Activated CD8-positive, alpha-beta memory T cell treated with anti-CD3 and anti-CD28 coated beads, Interleukin-2, amount 50 U/mL, for 1 hour (primary cell): ENCODE data around the gene GALNS.
"Not testable (repeated sequence)": the region's sequence is repeated elsewhere in the genome, so short reads cannot be mapped to it uniquely, and the experiment has no call there.

ENCODE experiments used
- DNase-seq: peaks from one replicate; pipeline ENCODE4 v3.0.0-alpha.2; 2020; ENCODE audit errors: extremely low read depth

GALNS gene

DNA sequence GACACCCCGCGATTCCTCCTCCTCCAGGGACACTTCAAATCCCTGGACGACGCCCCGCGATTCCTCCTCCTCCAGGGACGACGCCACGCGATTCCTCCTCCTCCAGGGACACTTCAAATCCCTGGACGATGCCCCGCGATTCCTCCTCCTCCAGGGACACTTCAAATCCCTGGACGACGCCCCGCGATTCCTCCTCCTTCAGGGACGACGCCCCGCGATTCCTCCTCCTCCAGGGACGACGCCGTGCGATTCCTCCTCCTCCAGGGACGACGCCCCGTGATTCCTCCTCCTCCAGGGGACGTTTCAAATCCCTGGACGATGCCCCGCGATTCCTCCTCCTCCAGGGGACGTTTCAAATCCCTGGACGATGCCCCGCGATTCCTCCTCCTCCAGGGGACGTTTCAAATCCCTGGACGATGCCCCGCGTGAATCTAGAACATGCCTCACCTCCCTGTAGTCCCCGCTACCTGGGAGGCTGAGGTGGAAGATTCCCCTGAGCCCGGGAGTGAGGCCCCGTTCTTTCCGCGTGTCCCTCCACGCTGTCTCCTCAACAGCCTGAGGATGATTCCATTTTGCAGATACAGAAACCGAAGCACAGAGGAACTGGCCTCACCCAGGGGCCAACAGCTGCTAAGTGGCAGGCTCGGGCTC, 33.1 kb upstream of the GALNS start:
- DNase-seq: not testable (repeated sequence)

DNA sequence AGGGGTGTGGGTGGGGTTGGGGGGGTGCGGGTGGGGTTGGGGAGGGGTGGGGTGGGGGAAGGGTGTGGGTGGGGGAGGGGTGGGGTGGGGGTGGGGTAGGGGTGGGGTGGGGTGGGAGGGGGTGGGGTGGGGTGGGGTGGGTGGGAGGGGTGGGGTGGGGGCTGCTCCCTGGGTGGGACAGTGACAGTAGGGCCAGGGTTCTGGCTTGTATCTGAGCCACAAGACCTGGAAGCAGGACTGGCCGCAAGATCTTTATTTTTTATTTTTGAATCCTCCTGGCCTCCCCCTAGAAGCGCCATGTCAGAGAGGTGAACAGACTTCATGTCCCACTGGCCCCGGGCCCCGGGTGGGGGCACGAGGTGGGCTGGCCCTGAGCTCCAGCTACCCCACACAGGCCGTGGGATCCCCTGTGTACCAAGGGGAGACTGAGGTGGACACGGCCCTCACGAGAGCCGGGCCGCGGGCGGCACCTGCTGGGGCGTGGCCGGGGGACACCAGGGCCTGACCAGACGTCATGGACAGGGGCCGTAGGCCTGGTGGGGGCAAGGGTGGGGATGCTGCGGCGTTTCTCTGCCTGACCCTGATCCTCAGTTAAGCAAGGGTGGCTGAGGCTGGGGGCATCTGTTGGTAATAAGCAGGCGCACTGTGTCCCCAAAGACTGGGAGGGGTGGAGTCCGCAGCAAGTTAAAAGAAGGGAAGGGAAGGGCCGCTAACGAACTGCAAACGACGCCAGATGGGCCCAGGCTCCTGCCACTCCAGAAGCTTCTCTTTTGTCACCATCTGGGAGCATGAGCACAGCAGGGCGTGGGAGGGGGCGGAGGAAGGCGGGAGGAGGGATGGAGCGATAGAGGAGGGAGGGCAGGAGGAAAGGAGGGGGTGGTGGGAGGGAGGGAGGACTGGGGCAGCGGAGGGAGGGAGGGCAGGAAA, 32.0 kb upstream of the GALNS start:
- no peak for DNase-seq

DNA sequence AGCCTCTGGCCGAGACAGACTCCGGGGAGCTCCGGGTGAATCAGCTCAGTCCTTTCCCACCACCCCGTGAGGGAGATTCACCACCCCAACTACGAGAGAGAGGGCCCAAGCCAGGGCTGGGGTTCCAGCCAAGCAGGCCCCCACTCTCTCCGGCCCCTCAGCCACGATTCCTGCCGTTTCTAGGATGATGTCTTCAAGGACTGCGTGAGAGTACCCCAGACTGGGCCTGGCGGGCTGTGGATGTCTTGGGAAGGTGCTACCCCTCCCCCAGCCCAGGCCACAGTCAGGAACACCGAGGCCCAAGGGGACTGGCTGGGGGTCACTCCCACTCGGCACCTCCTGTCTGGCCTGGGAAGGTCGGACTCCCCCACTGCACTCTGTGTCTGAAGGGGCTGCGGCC, 31.3 kb upstream of the GALNS start:
- no peak for DNase-seq

DNA sequence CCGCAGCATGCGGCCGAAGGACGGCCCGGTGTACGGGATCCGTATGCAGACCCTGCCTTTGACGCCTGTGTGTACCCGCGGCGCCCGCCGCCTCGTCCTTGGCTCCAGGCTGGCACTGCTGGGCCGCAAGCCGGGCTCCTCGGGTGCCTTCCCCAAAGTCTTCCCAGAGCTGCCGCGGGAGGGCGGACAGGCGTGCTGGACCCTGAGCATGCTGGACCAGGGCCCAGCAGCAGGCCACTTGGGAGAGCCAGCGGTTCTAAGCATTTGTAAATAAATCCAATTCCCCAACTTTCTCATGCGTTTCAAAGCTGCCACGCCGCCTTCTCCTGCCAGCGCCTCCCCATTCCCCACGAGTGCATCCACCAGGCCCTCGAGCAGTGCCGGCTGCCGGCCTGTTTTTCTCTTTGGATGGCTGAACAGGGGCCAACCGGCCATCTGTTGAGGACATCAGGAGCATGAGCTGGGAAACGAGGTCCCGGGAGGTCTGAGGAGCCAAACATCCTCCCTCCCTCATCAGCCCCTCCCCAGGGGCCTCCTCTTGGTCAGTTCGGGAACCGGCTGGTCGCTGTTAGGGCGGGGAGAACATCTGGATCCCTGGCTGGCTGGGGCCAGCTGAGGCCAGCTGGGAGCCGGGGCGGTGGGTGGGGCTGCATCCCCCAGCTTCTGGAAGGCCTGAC, 30.2 kb upstream of the GALNS start:
- no peak for DNase-seq

DNA sequence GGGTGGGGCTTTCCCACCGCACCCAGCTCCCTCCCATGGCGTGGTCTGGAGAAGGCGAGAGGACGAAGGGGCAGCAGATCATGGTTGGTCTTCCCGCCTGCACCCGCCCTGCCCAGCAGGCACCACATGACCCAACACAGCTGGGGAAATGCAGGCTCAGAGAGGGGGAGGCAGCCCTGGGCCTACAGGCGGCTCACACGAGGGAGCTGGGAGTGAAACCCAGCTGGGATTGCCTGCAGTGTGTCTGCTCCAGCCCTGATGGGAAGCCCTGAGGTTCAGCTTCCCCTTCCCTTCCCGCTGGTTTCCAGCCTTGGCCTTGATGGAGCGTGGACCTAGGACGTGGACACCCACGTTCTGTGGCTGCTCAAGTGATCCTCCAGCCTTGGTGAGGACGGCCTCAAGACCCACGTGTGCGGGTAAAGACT, 29.7 kb upstream of the GALNS start:
- no peak for DNase-seq

DNA sequence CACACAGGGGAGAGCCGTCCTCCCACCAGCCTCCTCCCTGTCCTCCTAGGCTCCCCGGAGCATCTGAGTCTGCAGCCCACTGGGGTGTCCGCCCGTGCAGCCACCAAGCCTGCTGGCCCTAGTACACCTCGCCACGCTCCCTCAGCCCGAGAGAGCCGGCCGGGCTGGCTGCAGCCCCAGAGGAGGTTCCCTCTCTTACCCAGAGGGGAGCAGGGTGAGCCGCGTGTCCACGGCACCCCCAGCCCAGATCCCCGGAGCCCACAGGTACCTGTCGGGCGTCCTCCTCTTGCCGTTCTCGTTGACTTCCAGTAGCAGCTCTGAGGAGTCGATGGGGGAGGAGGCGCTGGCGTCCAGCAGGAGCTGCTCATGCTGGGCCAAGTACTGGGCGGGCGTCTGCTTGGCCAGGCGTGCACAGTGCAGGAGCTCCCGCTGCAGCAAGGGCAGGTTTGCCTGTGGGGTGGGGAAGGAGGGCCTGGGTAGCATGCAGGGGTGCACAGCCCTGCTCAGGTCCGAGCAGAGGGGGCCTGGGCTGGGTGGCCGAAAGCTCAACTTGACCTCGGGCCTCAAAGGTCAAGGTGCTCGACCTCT, 29.0 kb upstream of the GALNS start:
- no peak for DNase-seq

DNA sequence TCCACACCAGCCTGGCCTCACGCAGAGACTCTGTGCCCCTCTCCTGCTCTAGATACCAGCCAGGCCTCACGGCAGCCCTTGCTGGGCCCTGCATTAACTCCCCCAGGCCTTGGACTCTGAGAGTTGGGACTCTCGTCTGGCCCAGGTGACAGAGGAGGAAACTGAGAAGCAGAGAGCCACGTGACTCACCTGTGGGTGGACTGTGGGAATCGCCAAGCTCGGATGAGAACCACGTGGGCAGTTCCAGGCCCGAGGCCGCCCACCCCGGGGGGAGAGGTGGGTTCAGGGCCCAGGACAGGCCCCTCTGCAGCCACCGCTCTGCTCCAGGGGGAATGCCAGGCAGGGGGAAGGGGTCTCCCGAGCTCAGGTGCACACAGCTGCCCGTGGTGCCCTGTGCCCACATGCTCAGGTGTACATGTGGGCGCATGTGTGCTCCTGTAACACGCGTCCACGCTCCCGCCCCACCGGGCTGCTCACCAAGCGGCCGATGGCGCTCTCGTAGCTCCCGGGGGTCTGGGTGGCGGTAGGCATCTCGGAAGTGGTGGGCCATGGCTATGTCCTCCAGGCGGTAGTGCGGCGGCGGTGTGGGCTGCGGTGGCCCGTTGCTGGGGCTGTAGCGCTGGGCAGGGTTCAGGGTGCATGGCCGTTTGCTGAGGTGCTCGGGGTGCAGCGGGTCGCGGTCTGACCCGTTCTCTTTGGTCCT, 28.0 kb upstream of the GALNS start:
- DNase-seq: no peak

DNA sequence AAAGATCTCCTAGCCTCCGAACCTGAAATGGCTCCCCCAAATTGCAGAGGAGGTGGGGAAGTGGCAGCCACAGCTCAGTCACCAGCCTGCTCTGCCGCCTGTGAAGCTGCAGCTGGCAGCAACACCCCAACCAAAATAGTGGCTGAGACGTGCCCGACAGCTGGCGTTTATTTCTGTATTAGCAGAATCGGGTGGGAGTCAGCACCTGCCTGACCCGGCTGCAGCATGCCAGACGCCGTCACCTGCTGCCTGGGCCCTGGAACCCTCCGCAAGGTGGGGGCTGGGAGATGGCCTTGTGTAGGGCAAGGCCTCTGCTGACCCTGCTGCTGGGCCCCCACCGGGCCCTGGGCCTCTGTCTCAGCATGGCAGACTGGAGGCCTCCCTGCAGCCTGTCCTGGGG, 27.2 kb upstream of the GALNS start:
- DNase-seq: no peak

DNA sequence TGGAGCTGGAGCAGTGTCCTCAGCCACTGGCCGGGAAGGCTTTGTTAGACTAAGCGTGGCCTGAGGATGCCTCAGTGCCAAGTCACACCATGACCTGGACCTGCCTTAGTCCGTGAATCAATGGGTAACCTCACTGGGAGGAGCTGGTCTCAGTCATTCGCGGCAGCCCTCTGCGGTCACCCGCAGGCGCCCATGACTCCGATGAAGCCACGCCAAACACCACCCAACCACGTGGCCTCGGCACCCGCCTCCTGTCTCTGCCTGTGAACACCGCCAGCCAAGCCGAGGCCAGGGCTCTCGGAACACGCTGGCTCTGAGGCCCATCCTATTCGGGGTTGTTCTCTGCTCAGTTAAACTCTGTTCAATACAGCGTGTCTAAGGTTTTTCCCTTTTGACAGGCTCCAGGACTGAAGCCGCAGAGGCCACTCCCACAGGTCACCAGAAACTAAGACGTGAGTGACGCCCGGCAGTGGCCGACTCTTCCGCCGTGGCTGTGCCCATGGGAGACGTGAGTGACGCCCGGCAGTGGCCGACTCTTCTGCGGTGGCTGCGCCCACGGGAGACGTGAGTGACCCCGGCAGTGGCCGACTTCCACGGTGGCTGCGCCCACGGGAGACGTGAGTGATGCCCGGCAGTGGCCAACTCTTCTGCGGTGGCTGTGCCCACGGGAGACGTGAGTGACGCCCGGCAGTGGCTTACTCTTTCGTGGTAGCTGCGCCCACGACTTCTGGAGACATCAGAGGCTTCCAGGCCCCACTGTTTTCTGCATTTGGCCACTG, 26.6 kb upstream of the GALNS start:
- no peak for DNase-seq

DNA sequence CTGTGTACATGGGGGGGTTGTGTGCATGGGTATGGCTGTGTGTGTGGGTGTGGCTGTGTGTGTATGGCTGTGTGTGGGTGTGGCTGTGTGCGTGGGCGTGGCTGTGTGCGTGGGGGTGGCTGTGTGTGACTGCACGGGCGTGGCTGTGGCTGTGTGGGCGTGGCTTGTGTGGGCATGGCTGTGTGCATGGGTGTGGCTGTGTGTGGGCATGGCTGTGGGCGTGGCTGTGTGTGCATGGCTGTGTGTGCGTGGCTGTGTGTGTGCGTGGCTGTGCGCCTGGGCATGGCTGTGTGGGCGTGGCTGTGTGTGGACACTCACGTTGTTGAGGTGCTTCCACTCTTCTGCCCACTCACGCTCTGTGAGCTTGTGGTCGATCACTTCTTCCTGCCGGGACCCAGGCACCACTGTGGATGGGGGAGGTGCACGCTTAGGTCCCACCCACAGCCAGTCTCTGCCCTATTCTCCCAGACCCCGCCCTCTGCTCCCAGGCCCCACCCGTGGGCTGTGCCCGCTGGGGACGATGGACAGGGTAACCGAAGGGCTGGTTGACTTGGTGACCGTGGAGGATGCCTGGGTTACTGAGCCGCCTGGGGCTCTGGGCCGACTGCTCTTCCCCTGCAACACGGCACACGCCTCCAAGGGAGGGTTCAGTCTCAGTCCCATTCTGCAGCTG, 25.7 kb upstream of the GALNS start:
- DNase-seq: no peak

DNA sequence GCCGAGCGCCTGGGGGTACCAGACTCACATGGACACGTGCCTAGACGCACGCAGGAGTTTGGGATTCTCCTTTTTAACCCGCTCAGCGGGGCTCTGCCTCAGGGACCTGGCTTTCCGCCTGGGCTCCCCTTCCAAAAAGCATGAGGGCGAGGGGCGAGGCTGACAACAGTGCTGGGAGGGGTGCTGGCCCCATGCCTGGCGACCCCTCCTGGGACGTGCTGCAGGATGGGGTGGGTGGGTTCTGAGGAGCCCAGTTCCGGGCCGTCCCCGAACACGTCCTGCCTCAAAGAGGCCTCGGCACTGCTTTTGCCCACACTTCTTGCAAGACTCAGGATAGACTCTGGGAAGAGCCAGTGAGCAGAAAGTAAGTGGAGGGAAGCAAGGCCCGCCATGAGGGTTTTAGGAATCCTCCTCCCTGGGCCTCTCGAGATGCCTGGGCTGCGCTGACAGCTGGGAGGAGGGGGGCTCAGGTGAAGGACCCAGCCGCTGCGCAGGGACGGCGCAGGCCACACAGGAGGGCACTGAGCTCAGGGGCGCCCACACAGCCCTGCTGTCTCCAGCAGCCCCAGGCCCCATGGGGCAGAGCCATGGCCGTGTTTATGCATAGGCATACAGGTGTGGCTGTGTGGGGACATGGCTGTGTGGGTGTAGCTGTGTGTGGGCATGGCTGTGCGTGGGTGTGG, 25.1 kb upstream of the GALNS start:
- DNase-seq: no peak

DNA sequence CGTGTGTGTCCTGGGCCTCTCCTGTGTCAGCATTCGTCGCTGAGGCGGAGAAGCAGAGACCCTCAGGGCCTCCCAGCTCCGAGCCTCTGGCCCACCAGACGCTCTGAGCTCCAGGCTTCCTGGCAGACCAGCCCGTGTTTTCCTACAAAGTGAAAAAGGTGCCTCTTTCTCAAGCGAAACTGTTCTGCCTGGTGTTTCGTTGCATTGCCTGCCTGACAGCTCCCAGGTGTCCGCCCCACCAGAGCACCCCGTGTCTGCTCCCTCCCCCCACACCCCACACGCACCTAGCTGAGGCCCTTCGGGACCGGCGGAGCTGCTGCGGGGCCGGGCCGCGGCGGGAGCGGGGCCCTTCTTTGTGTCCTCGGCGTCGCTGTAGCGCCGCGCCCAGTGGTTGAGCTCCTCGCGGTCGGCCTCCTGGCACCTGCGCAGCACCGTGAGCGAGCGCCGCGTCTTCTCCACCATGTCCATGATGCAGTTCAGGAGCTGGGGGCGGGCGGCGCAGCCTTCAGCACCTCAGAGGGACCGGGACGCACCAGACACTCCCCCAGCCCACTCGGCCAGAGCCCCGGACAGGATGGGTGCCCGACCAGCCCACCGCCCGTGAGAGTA, 24.4 kb upstream of the GALNS start:
- no peak for DNase-seq

DNA sequence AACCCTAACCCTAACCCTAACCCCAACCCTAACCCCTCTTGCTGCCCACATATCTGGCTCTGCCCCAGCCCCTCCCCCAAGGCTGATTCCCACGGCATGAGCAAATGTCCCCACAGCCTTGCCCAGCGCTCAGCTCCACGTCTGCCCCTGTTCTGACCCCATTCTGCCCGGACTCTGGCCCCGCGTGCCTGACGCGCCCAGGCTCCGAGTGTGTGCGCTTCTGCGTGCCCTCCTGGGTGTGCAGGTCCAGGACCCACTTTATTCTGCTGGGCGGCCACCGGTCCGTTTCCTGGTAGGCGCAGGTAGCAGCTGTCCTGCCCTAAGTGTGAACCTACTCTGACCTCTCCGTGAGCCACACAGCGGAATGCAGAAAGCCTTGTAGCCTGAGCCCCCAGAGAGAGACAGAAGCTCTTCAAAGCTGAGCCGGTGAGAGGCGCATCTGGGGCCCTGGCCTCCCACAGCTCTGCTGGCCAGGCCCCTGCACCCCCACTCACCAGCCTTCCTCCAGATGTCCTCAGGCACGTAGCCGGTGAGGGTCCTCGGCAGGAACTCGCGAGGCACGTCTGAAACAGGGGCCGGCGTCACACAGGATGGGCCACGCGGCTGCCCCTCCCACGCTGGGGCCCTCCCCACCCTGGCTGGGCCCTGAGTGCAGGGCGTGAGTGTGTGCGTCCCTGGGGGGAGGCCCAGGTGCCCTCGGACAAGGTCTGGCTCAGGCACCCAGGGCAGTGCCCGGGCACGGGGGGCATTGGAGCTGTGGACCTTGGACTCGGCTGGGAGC, 23.7 kb upstream of the GALNS start:
- DNase-seq: no peak

DNA sequence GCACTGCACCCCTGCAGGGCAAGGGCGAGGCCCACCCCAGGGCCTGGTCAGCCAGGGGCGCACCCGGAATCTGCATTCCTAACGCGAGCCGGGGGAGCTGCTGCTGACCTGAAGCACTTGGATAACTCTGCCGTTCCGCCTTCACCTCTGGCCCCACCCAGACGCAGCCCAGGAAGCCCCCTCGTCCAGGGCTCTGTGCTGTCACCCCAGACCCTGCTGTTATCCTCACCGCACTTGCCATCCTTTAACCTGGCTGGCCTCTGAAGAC, 23.0 kb upstream of the GALNS start:
- DNase-seq: no peak

DNA sequence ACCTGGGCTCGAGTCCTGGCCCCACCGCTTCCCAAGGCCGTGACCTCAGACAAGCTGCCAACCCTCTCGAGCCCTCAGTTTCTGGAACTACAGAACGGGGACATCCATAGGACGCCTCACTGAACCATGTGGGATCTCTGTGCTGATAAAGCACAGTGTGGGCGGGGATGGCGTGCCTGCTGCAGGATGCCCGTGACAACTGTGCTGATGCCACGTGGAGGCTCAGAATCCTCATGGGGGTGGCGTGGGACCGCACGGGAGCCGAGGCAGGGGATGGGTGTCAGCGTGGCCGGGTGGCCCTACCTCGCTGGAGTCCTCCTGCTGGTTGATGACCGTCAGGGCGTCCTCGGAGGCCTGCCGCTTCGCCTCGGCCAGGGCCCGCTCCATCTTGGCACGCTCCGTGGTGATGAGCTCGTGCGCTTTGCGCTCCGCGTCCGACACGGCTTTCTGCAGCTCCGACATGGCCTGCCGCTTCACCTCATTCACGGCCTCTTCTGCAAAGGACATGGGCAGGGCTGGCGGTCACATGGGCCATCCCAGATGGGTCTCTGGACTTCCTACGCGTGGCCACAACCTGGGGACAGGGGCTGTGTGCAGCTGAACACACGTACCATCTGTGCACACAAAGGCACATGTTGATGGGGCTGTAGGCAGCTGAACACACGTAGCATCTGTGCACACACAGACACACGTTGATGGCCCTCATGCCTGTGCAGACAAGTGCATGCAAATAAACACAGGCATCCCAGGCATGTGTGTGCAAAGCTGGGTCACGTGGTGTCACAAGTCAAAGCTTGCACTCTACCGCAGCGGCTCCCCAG, 22.4 kb upstream of the GALNS start:
- no peak for DNase-seq

DNA sequence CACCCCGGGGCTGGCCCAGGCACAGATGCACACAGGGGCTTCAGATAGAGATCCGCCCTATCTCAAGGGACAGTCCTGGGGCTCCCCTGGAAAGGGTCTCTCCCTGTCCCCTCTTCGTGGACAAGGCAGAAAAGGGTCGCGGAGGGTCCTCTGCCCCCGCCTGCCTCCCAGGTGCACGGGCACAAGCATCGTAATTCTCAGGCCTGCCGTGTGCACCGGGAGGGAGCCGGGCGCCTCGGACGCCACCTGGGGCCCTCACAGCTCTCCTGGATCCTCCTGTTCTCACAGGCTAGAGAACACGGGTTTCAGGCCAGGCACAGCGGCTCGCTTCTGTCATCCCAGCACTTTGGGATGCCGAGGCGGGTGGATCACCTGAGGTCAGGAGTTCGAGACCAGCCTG, 21.6 kb upstream of the GALNS start:
- no peak for DNase-seq

DNA sequence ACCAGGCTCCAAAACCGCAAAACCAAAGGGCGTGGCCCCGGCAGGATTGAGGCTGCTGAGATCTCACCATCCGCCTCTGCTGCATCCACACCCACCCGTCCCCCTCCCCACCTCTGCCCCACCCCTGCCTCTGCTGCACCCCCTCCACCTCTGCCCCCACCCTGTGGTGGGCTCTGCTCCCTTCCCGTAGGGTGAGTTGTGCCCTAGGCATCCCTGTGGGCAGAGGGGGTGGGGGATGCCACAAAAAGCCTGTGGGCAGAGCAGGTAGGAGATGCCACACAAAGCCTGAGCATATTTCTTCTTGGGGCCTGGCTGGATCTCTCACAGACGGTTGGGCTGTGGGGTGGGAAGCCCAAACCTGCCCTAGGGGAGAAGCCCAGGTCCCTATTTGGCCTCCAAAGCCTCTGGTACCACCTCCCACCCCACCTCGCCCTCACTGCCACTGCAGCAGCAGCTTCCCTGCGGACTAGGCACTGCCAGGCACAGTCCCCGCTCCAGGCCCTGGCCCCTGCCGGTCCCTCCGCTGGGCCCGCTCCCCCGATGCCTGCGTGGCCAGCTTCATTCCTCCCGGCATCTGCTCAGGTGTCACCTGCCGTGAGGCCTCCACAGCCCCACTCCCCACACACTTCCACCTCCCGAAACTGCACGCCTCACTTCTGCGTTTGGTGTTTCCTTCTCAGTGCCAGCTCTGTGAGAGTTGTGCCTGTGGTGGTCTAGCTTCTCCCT, 21.0 kb upstream of the GALNS start:
- no peak for DNase-seq
